PC-3 (cell line): ENCODE measurements around the gene SPRTN.
"Not testable (repeated sequence)": the region's sequence is repeated elsewhere in the genome, so short reads cannot be mapped to it uniquely, and the experiment has no call there.

Source experiments
- EZH2 ChIP-seq: fragments of 300-600 bp; sonication (generic); IDR thresholded peaks from one replicate; pipeline ENCODE4 v1.6.1; 2017; ENCODE audit warnings: antibody characterized with exemption, mild to moderate bottlenecking, low read length; ENCODE audit not compliant: unreplicated experiment
- TF ChIP-seq, protein P1 (sequence below): fragments of 300-600 bp; sonication (generic); conservative IDR thresholded peaks from 2 replicates; pipeline ENCODE4 v1.5.1; 2017; ENCODE audit warnings: antibody characterized with exemption, low read depth, mild to moderate bottlenecking, low read length

DNA sequence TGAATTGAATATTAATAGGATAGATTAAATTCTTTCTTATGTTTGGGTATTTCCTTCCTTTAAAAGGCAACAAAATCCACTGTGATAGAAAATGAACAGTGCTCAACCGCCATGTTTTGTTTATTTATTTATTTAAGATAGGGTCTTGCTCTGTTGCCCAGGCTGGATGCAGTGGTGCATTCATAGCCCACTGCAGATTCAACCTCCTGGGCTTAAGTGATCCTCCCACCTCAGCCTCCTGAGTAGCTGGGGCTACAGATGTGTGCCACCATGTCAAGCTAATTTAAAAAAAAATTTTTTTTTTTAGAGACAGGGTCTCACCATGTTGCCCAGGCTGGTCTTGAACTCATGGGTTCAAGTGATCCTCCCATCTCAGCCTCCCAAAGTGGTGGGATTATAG lies 10.8 kb downstream of the SPRTN start:
- TF ChIP-seq, protein P1, sequence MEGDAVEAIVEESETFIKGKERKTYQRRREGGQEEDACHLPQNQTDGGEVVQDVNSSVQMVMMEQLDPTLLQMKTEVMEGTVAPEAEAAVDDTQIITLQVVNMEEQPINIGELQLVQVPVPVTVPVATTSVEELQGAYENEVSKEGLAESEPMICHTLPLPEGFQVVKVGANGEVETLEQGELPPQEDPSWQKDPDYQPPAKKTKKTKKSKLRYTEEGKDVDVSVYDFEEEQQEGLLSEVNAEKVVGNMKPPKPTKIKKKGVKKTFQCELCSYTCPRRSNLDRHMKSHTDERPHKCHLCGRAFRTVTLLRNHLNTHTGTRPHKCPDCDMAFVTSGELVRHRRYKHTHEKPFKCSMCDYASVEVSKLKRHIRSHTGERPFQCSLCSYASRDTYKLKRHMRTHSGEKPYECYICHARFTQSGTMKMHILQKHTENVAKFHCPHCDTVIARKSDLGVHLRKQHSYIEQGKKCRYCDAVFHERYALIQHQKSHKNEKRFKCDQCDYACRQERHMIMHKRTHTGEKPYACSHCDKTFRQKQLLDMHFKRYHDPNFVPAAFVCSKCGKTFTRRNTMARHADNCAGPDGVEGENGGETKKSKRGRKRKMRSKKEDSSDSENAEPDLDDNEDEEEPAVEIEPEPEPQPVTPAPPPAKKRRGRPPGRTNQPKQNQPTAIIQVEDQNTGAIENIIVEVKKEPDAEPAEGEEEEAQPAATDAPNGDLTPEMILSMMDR = not testable (repeated sequence)
- TF ChIP-seq EZH2 = not testable (repeated sequence)
